Measurements from ENCODE around the gene WWC1.
"Not testable (repeated sequence)": the region's sequence is repeated elsewhere in the genome, so short reads cannot be mapped to it uniquely, and the experiment has no call there.

- TF ChIP-seq, protein P1, sequence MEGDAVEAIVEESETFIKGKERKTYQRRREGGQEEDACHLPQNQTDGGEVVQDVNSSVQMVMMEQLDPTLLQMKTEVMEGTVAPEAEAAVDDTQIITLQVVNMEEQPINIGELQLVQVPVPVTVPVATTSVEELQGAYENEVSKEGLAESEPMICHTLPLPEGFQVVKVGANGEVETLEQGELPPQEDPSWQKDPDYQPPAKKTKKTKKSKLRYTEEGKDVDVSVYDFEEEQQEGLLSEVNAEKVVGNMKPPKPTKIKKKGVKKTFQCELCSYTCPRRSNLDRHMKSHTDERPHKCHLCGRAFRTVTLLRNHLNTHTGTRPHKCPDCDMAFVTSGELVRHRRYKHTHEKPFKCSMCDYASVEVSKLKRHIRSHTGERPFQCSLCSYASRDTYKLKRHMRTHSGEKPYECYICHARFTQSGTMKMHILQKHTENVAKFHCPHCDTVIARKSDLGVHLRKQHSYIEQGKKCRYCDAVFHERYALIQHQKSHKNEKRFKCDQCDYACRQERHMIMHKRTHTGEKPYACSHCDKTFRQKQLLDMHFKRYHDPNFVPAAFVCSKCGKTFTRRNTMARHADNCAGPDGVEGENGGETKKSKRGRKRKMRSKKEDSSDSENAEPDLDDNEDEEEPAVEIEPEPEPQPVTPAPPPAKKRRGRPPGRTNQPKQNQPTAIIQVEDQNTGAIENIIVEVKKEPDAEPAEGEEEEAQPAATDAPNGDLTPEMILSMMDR (IDR thresholded peaks at IDR 0.05; ENCODE audit: poor library complexity), result not testable (repeated sequence)
- TF ChIP-seq EZH2phosphoT487 (IDR thresholded peaks at IDR 0.05; ENCODE audit: low read depth, severe bottlenecking, unreplicated experiment); EZH2 (IDR thresholded peaks at IDR 0.05; ENCODE audit: borderline replicate concordance): not testable (repeated sequence)
Observed at GRCh38 chr5:168435340-168435739, 143.9 kb downstream of the WWC1 start.
